Glutamatergic neuron (in vitro differentiated cells): ENCODE measurements around the gene HS2ST1. TPM values are rescaled to one million over a fixed set of nuclear protein-coding genes. Genes with fewer than 3 reads are reported as not detected.
A peak's percentile ranks its signal among the peaks of the same experiment; 100 is the strongest.

Source experiments
- DNase-seq: peaks from one replicate; pipeline ENCODE4 v3.0.0; 2022
- H3K27ac Mint-ChIP-seq: one replicate; pipeline ENCODE4 v1.8.0; 2020; ENCODE audit warnings: mild to moderate bottlenecking, mixed read lengths, inconsistent platforms; ENCODE audit not compliant: unreplicated experiment
- H3K27me3 Mint-ChIP-seq: one replicate; pipeline ENCODE4 v1.8.0; 2020; ENCODE audit warnings: mild to moderate bottlenecking, moderate library complexity, mixed read lengths, inconsistent platforms; ENCODE audit not compliant: unreplicated experiment
- H3K36me3 Mint-ChIP-seq: one replicate; pipeline ENCODE4 v1.8.0; 2020; ENCODE audit warnings: mild to moderate bottlenecking, mixed read lengths, inconsistent platforms; ENCODE audit not compliant: unreplicated experiment
- H3K4me1 Mint-ChIP-seq: one replicate; pipeline ENCODE4 v1.8.0; 2020; ENCODE audit warnings: mild to moderate bottlenecking, low read depth, mixed read lengths, inconsistent platforms; ENCODE audit not compliant: unreplicated experiment
- H3K4me3 Mint-ChIP-seq: one replicate; pipeline ENCODE4 v1.8.0; 2020; ENCODE audit warnings: mild to moderate bottlenecking, mixed read lengths, inconsistent platforms; ENCODE audit not compliant: unreplicated experiment
- H3K9me3 Mint-ChIP-seq: one replicate; pipeline ENCODE4 v1.8.0; 2020; ENCODE audit warnings: mild to moderate bottlenecking, moderate library complexity, mixed read lengths, inconsistent platforms; ENCODE audit not compliant: unreplicated experiment
- CTCF ChIP-seq: fragments of 200-600 bp; sonication (generic); IDR thresholded peaks from one replicate; pipeline ENCODE4 v1.5.0; 2021; ENCODE audit not compliant: partially characterized antibody, unreplicated experiment
- total RNA-seq: library from RNA; stranded (reverse); fragmentation: NEBNext Ultra II Directional; extraction: Animal tissue kit (Norgen Biotek cat#: 25700); gene quantifications from one replicate; pipeline ENCODE4 v1.2.1, GENCODE V29; 2021; ENCODE audit not compliant: unreplicated experiment

HS2ST1 gene
- total RNA-seq, 1 donor from 2014 or later = 12.9 TPM

- TF ChIP-seq CTCF = no peak
- DNase-seq = no peak
- Mint-ChIP-seq H3K9me3 (no peaks in the 10 kb centered on the region), H3K4me3 (no peak overlapping the region), H3K27ac (no peak overlapping the region), H3K36me3 (no peaks in the 10 kb centered on the region), H3K4me1 (no peaks in the 10 kb centered on the region), H3K27me3 (peaks cover 2% of the 10 kb centered on the region)
Observed at GRCh38 chr1:87127581-87127980, 213.1 kb downstream of the HS2ST1 start.

- Mint-ChIP-seq H3K27me3 (peaks cover 2% of the 10 kb centered on the region), H3K27ac (no peak overlapping the region), H3K4me1 (no peaks in the 10 kb centered on the region), H3K9me3 (no peaks in the 10 kb centered on the region), H3K36me3 (no peaks in the 10 kb centered on the region), H3K4me3 (no peak overlapping the region)
- no peak for TF ChIP-seq CTCF
- DNase-seq = no peak
Observed at GRCh38 chr1:87129038-87129437, 214.6 kb downstream of the HS2ST1 start.

- no peaks in the 10 kb centered on the region for H3K36me3 Mint-ChIP-seq
- H3K4me3 Mint-ChIP-seq = no peak overlapping the region
- H3K27me3 Mint-ChIP-seq = peaks cover 2% of the 10 kb centered on the region
- H3K4me1 Mint-ChIP-seq = no peaks in the 10 kb centered on the region
- no peak overlapping the region for H3K27ac Mint-ChIP-seq
- DNase-seq = no peak
- H3K9me3 Mint-ChIP-seq = no peaks in the 10 kb centered on the region
- no peak for TF ChIP-seq CTCF
Observed at GRCh38 chr1:87129606-87130005, 215.2 kb downstream of the HS2ST1 start.

GRCh38 chr1:87130438-87130837 lies 216.0 kb downstream of the HS2ST1 start:
- Mint-ChIP-seq H3K27ac (no peak overlapping the region), H3K27me3 (peaks cover 2% of the 10 kb centered on the region), H3K4me3 (no peak overlapping the region), H3K4me1 (no peaks in the 10 kb centered on the region), H3K36me3 (no peaks in the 10 kb centered on the region), H3K9me3 (no peaks in the 10 kb centered on the region)
- DNase-seq = no peak
- TF ChIP-seq CTCF = no peak

- Mint-ChIP-seq H3K4me3 (peak overlapping the region; percentile 82), H3K4me1 (no peaks in the 10 kb centered on the region), H3K27me3 (peaks cover 2% of the 10 kb centered on the region), H3K9me3 (no peaks in the 10 kb centered on the region), H3K27ac (no peak overlapping the region), H3K36me3 (no peaks in the 10 kb centered on the region)
- peak; percentile 88 for DNase-seq
- TF ChIP-seq CTCF = peak; percentile 95
Observed at GRCh38 chr1:87131809-87132283, 217.4 kb downstream of the HS2ST1 start.
